Sigmoid colon (tissue), 4 donors: ENCODE measurements around the gene CDX2.

Experiments
- POLR2A ChIP-seq, 2 donors: fragments of 450-650 bp; IDR thresholded peaks; one replicate each; pipeline ENCODE4 v1.6.1; 2016; ENCODE audit warnings: antibody characterized with exemption in 2 of 2, mild to moderate bottlenecking in 2 of 2, moderate library complexity in 2 of 2
- POLR2AphosphoS5 ChIP-seq, 4 donors: sonication (generic); formaldehyde crosslinking; IDR thresholded peaks; one replicate each; pipeline ENCODE4 v1.6.1; 2017; ENCODE audit warnings: antibody characterized with exemption in 4 of 4
- TF ChIP-seq, protein P1 (sequence below), 4 experiments: fragments of 450-650 bp in 3 of 4; fragments of 200-600 bp in 1 of 4; IDR thresholded peaks; one replicate each; pipeline ENCODE4 v1.5.1; 2016 to 2019; ENCODE audit warnings: antibody characterized with exemption in 4 of 4, mild to moderate bottlenecking in 3 of 4, moderate library complexity in 2 of 4

- TF ChIP-seq, protein P1, sequence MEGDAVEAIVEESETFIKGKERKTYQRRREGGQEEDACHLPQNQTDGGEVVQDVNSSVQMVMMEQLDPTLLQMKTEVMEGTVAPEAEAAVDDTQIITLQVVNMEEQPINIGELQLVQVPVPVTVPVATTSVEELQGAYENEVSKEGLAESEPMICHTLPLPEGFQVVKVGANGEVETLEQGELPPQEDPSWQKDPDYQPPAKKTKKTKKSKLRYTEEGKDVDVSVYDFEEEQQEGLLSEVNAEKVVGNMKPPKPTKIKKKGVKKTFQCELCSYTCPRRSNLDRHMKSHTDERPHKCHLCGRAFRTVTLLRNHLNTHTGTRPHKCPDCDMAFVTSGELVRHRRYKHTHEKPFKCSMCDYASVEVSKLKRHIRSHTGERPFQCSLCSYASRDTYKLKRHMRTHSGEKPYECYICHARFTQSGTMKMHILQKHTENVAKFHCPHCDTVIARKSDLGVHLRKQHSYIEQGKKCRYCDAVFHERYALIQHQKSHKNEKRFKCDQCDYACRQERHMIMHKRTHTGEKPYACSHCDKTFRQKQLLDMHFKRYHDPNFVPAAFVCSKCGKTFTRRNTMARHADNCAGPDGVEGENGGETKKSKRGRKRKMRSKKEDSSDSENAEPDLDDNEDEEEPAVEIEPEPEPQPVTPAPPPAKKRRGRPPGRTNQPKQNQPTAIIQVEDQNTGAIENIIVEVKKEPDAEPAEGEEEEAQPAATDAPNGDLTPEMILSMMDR (IDR thresholded peaks at IDR 0.05): no peak
- TF ChIP-seq POLR2A (IDR thresholded peaks at IDR 0.05) (no peak), POLR2AphosphoS5 (IDR thresholded peaks at IDR 0.05) (no peak)
Observed at GRCh38 chr13:27977476-27978300, 8.6 kb upstream of the CDX2 start.
